ENCODE results near the gene NEXN. TPM values are rescaled to one million over a fixed set of nuclear protein-coding genes. Genes with fewer than 3 reads are reported as not detected.

NEXN gene
- total RNA-seq, 4 donors from 2014 or later: 142 to 359 (median 213) TPM

Other genes with a start within 250 kb of the NEXN start
- gene ZZZ3, start 206.0 kb upstream of the NEXN start, total RNA-seq: 10 to 100 TPM; 38.2 to 79.7 (median 53.5) TPM
- 10 to 100 TPM; 54.4 to 94.0 (median 84.6) TPM for gene USP33, start 128.8 kb upstream of the NEXN start, total RNA-seq
- 10 to 100 TPM; 13.8 to 22.3 (median 20.6) TPM for gene MIGA1, start 109.0 kb upstream of the NEXN start, total RNA-seq
- 100 to 1,000 TPM in 1 of 4 donors, 10 to 100 TPM in 3; 46.9 to 135 (median 68.5) TPM for gene FUBP1, start 90.4 kb downstream of the NEXN start, total RNA-seq
- gene DNAJB4, start 116.3 kb downstream of the NEXN start, total RNA-seq: 100 to 1,000 TPM in 1 of 4 donors, 10 to 100 TPM in 3; 74.1 to 123 (median 86.0) TPM
- gene GIPC2, start 157.3 kb downstream of the NEXN start, total RNA-seq: 1 to 10 TPM; 2.2 to 9.0 (median 5.5) TPM